HG03354 (cell line): Measurements from ENCODE around the gene DNPH1.

ENCODE experiments used
- ATAC-seq: cut with Tn5 transposase; IDR thresholded peaks from one replicate; pipeline ENCODE4 v1.9.1; 2021; ENCODE audit warnings: mild to moderate bottlenecking; ENCODE audit not compliant: unreplicated experiment, poor library complexity, severe bottlenecking

Gene DNPH1

GRCh38 chr6:43264599-43265145 is 35.4 kb upstream of the DNPH1 start:
- ATAC-seq: no peak

- ATAC-seq: peak; percentile 84
Observed at GRCh38 chr6:43263314-43264178, 34.3 kb upstream of the DNPH1 start.

GRCh38 chr6:43262780-43263313 is 33.6 kb upstream of the DNPH1 start:
- ATAC-seq: no peak

- no peak for ATAC-seq
Observed at GRCh38 chr6:43262000-43262779, 32.9 kb upstream of the DNPH1 start.

GRCh38 chr6:43261198-43261597 is 31.9 kb upstream of the DNPH1 start:
- no peak for ATAC-seq

- no peak for ATAC-seq
Observed at GRCh38 chr6:43260791-43261190, 31.5 kb upstream of the DNPH1 start.

- no peak for ATAC-seq
Observed at GRCh38 chr6:43258807-43259686, 29.8 kb upstream of the DNPH1 start.

GRCh38 chr6:43258180-43258579 is 28.9 kb upstream of the DNPH1 start:
- no peak for ATAC-seq

GRCh38 chr6:43257367-43258145 is 28.3 kb upstream of the DNPH1 start:
- no peak for ATAC-seq

GRCh38 chr6:43256670-43257366 is 27.5 kb upstream of the DNPH1 start:
- no peak for ATAC-seq

- no peak for ATAC-seq
Observed at GRCh38 chr6:43255408-43256054, 26.2 kb upstream of the DNPH1 start.

- no peak for ATAC-seq
Observed at GRCh38 chr6:43254846-43255245, 25.6 kb upstream of the DNPH1 start.

- ATAC-seq: no peak
Observed at GRCh38 chr6:43254138-43254817, 25.0 kb upstream of the DNPH1 start.

GRCh38 chr6:43253401-43253800 is 24.1 kb upstream of the DNPH1 start:
- ATAC-seq: no peak

GRCh38 chr6:43250992-43251373 is 21.7 kb upstream of the DNPH1 start:
- ATAC-seq: no peak

GRCh38 chr6:43248791-43249190 is 19.5 kb upstream of the DNPH1 start:
- no peak for ATAC-seq

GRCh38 chr6:43248101-43248500 is 18.8 kb upstream of the DNPH1 start:
- no peak for ATAC-seq
